ENCODE measurements around the gene TTLL5. TPM values are rescaled to one million over a fixed set of nuclear protein-coding genes. Genes with fewer than 3 reads are reported as not detected.

The TTLL5 gene
- total RNA-seq, 2 experiments from 2014 or later: 19.8 to 26.4 TPM

- Histone ChIP-seq H3K36me3 (ENCODE audit: insufficient read depth, low read length) (peaks cover 4% of the 10 kb centered on the region), H3K4me1 (ENCODE audit: insufficient read depth, low read length) (no peaks in the 10 kb centered on the region), H3K27ac (ENCODE audit: low read depth in 1 of 2, low read length in 2 of 2) (no peak overlapping the region), H3K27me3 (ENCODE audit: control insufficient read depth in 1 of 2, insufficient read depth in 2 of 2, low read length in 2 of 2) (no peaks in the 10 kb centered on the region), H3K9me3 (ENCODE audit: control insufficient read depth in 1 of 2, insufficient read depth in 1 of 2, low read length in 2 of 2) (no peaks in the 10 kb centered on the region), H3K4me3 (ENCODE audit: low read length) (no peak overlapping the region)
- no peaks in the 10 kb centered on the region for H3K27me3 Mint-ChIP-seq
- intact Hi-C loops (cut with DNase I, micrococcal nuclease): no loop called here
- DNase-seq: no peak
- peaks cover 18% of the 10 kb centered on the region for H3K4me1 Mint-ChIP-seq (ENCODE audit: low read depth)
- ATAC-seq (ENCODE audit: poor library complexity): no peak
- ChIA-PET CTCF (interaction anchor here (0.9 kb wide), 1 partner anchor 16 kb away, joined by 3 read pairs; no protein-coding TSS in a partner anchor), POLR2A (no interaction called here)
- no peak for TF ChIP-seq CTCF (IDR thresholded peaks at IDR 0.05)
- peaks cover 11% of the 10 kb centered on the region for H3K36me3 Mint-ChIP-seq (ENCODE audit: low read depth)
- H3K4me3 Mint-ChIP-seq: no peak overlapping the region
- H3K27ac Mint-ChIP-seq: no peak overlapping the region
- no peaks in the 10 kb centered on the region for H3K9me3 Mint-ChIP-seq
Observed at GRCh38 chr14:75826599-75826998, 165.6 kb downstream of the TTLL5 start.

- Mint-ChIP-seq H3K27ac (no peak overlapping the region), H3K4me3 (no peak overlapping the region), H3K9me3 (no peaks in the 10 kb centered on the region), H3K4me1 (ENCODE audit: low read depth) (peaks cover 25% of the 10 kb centered on the region), H3K36me3 (ENCODE audit: low read depth) (peaks cover 9% of the 10 kb centered on the region), H3K27me3 (no peaks in the 10 kb centered on the region)
- no peaks in the 10 kb centered on the region for H3K27me3 ChIP-seq (ENCODE audit: control insufficient read depth in 1 of 2, insufficient read depth in 2 of 2, low read length in 2 of 2)
- intact Hi-C loops (cut with DNase I, micrococcal nuclease): no loop called here
- H3K9me3 ChIP-seq (ENCODE audit: control insufficient read depth in 1 of 2, insufficient read depth in 1 of 2, low read length in 2 of 2): no peaks in the 10 kb centered on the region
- no peak for TF ChIP-seq CTCF (IDR thresholded peaks at IDR 0.05)
- H3K27ac ChIP-seq (ENCODE audit: low read depth in 1 of 2, low read length in 2 of 2): no peak overlapping the region
- DNase-seq (no peak), ATAC-seq (ENCODE audit: poor library complexity) (no peak)
- H3K4me3 ChIP-seq (ENCODE audit: low read length): no peak overlapping the region
- H3K36me3 ChIP-seq (ENCODE audit: insufficient read depth, low read length): no peaks in the 10 kb centered on the region
- H3K4me1 ChIP-seq (ENCODE audit: insufficient read depth, low read length): peaks cover 6% of the 10 kb centered on the region
- CTCF ChIA-PET: no interaction called here
- POLR2A ChIA-PET: no interaction called here
Observed at GRCh38 chr14:75827331-75827730, 166.3 kb downstream of the TTLL5 start.

GRCh38 chr14:75829316-75829715 is 168.3 kb downstream of the TTLL5 start:
- peaks cover 30% of the 10 kb centered on the region for H3K4me1 Mint-ChIP-seq (ENCODE audit: low read depth)
- CTCF ChIA-PET: no interaction called here
- Histone ChIP-seq H3K27ac (ENCODE audit: low read depth in 1 of 2, low read length in 2 of 2) (no peak overlapping the region), H3K4me1 (ENCODE audit: insufficient read depth, low read length) (peaks cover 12% of the 10 kb centered on the region), H3K4me3 (ENCODE audit: low read length) (no peak overlapping the region), H3K27me3 (ENCODE audit: control insufficient read depth in 1 of 2, insufficient read depth in 2 of 2, low read length in 2 of 2) (no peaks in the 10 kb centered on the region), H3K9me3 (ENCODE audit: control insufficient read depth in 1 of 2, insufficient read depth in 1 of 2, low read length in 2 of 2) (no peaks in the 10 kb centered on the region), H3K36me3 (ENCODE audit: insufficient read depth, low read length) (no peaks in the 10 kb centered on the region)
- no peak for TF ChIP-seq CTCF (IDR thresholded peaks at IDR 0.05)
- H3K27me3 Mint-ChIP-seq: no peaks in the 10 kb centered on the region
- POLR2A ChIA-PET: no interaction called here
- intact Hi-C loops (cut with DNase I, micrococcal nuclease): no loop called here
- DNase-seq (no peak), ATAC-seq (ENCODE audit: poor library complexity) (no peak)
- H3K4me3 Mint-ChIP-seq: no peak overlapping the region
- H3K27ac Mint-ChIP-seq: no peak overlapping the region
- peaks cover 4% of the 10 kb centered on the region for H3K36me3 Mint-ChIP-seq (ENCODE audit: low read depth)
- H3K9me3 Mint-ChIP-seq: no peaks in the 10 kb centered on the region

Measured in CD4-positive, alpha-beta T cell (primary cell).